Breast epithelium (tissue), 4 donors: ENCODE measurements around the gene GAPDH. TPM values are rescaled to one million over a fixed set of nuclear protein-coding genes. Genes with fewer than 3 reads are reported as not detected.

Experiments used
- DNase-seq, 2 donors: peaks; one replicate each; pipeline ENCODE4 v3.0.0-alpha.2; 2019; ENCODE audit warnings: low spot score in 2 of 2
- H3K27ac ChIP-seq, 2 donors: fragments of 200-600 bp; sonication (generic) in 1 of 2; one replicate each; pipeline ENCODE4 v1.5.1; 2016 to 2019; ENCODE audit warnings: mild to moderate bottlenecking in 1 of 2
- H3K27me3 ChIP-seq, 2 donors: fragments of 200-600 bp; sonication (generic) in 1 of 2; one replicate each; pipeline versions ENCODE4 v1.5.1 to v1.6.0; 2017 to 2019; ENCODE audit warnings: control low read depth in 1 of 2, mild to moderate bottlenecking in 1 of 2
- H3K36me3 ChIP-seq: fragments of 200-600 bp; one replicate; pipeline ENCODE4 v1.5.1; 2019
- H3K4me1 ChIP-seq, 2 donors: fragments of 200-600 bp; sonication (generic); one replicate each; pipeline ENCODE4 v1.5.1; 2016 to 2019; ENCODE audit warnings: control low read depth in 1 of 2
- H3K4me3 ChIP-seq, 3 donors: fragments of 200-600 bp; sonication (generic); 1 replicate in 2 of 3; 2 replicates in 1 of 3; pipeline ENCODE4 v1.5.1; 2016 to 2019; ENCODE audit warnings: mild to moderate bottlenecking in 3 of 3, moderate library complexity in 2 of 3
- H3K9me3 ChIP-seq, 2 donors: fragments of 200-600 bp; sonication (generic) in 1 of 2; one replicate each; pipeline ENCODE4 v1.5.1; 2016 to 2019; ENCODE audit warnings: control low read depth in 1 of 2
- CTCF ChIP-seq, 3 donors: fragments of 450-650 bp; IDR thresholded peaks; one replicate each; pipeline ENCODE4 v1.5.1; 2016 to 2017; ENCODE audit warnings: antibody characterized with exemption in 3 of 3, mild to moderate bottlenecking in 3 of 3, moderate library complexity in 3 of 3
- POLR2A ChIP-seq: fragments of 450-650 bp; IDR thresholded peaks from one replicate; pipeline ENCODE4 v1.6.1; 2016; ENCODE audit warnings: antibody characterized with exemption, mild to moderate bottlenecking, moderate library complexity
- POLR2AphosphoS5 ChIP-seq, 3 donors: sonication (generic); formaldehyde crosslinking; IDR thresholded peaks; one replicate each; pipeline ENCODE4 v1.6.1; 2017; ENCODE audit warnings: antibody characterized with exemption in 3 of 3
- intact Hi-C: fragments of 100-400 bp; cut with DNase I; formaldehyde crosslinking; loops from one replicate; pipeline ENCODE4 v1.15.1; 2023; ENCODE audit warnings: low total_unique reads
- total RNA-seq, 3 donors: library from RNA; depleted of rRNA; stranded (reverse); fragments of >200 nt; gene quantifications; one replicate each; pipeline ENCODE4 v1.1.0, GENCODE V29; 2016

Gene GAPDH
- total RNA-seq, 3 donors from 2014 or later, result 1,134 to 1,818 (median 1,628) TPM

GRCh38 chr12:6540181-6540877 is 6.0 kb downstream of the GAPDH start:
- Histone ChIP-seq H3K27ac (peak overlapping the region; percentile 71 to 81), H3K9me3 (no peaks in the 10 kb centered on the region), H3K36me3 (no peaks in the 10 kb centered on the region), H3K4me3 (peak overlapping the region in 2 of 3 donors; percentile 24 to 50), H3K27me3 (no peaks in the 10 kb centered on the region), H3K4me1 (peaks cover 6 to 18% of the 10 kb centered on the region in 2 donors)
- peak; percentile 79 to 88 for DNase-seq
- intact Hi-C loops, result no loop called here
- no peak for TF ChIP-seq CTCF (IDR thresholded peaks at IDR 0.05)
- TF ChIP-seq POLR2AphosphoS5 (IDR thresholded peaks at IDR 0.05), result peak in 2 of 3 donors; percentile 28 to 64
- no peak for TF ChIP-seq POLR2A

- TF ChIP-seq POLR2A (no peak), CTCF (IDR thresholded peaks at IDR 0.05) (no peak), POLR2AphosphoS5 (IDR thresholded peaks at IDR 0.05) (no peak)
- Histone ChIP-seq H3K9me3 (no peaks in the 10 kb centered on the region), H3K4me3 (no peak overlapping the region), H3K27ac (peak overlapping the region; percentile 71 to 81), H3K27me3 (no peaks in the 10 kb centered on the region), H3K36me3 (no peaks in the 10 kb centered on the region), H3K4me1 (peaks cover 0 to 9% of the 10 kb centered on the region in 2 donors)
- intact Hi-C loops, result no loop called here
- DNase-seq, result no peak
These were observed 7.3 kb downstream of the GAPDH start for GRCh38 chr12:6541371-6542165.

- TF ChIP-seq CTCF (IDR thresholded peaks at IDR 0.05), result no peak
- TF ChIP-seq POLR2A, result no peak
- no peak for TF ChIP-seq POLR2AphosphoS5 (IDR thresholded peaks at IDR 0.05)
- no peaks in the 10 kb centered on the region for H3K9me3 ChIP-seq
- DNase-seq, result no peak
- peaks cover 0 to 9% of the 10 kb centered on the region in 2 donors for H3K4me1 ChIP-seq
- intact Hi-C loops, result no loop called here
- no peaks in the 10 kb centered on the region for H3K27me3 ChIP-seq
- peak overlapping the region in 1 of 2 donors; percentile 81 for H3K27ac ChIP-seq
- H3K4me3 ChIP-seq, result no peak overlapping the region
- H3K36me3 ChIP-seq, result no peaks in the 10 kb centered on the region
These were observed 8.1 kb downstream of the GAPDH start for GRCh38 chr12:6542209-6543009.

- DNase-seq, result no peak
- Histone ChIP-seq H3K27ac (no peak overlapping the region), H3K9me3 (no peaks in the 10 kb centered on the region), H3K4me1 (peaks cover 0 to 4% of the 10 kb centered on the region in 2 donors), H3K36me3 (no peaks in the 10 kb centered on the region), H3K4me3 (no peak overlapping the region), H3K27me3 (no peaks in the 10 kb centered on the region)
- intact Hi-C loops, result no loop called here
- TF ChIP-seq POLR2A (no peak), CTCF (IDR thresholded peaks at IDR 0.05) (no peak), POLR2AphosphoS5 (IDR thresholded peaks at IDR 0.05) (no peak)
These were observed 11.7 kb downstream of the GAPDH start for GRCh38 chr12:6546016-6546415.
